HepG2 (cell line): ENCODE results near the gene USP20. TPM values are rescaled to one million over a fixed set of nuclear protein-coding genes. Genes with fewer than 3 reads are reported as not detected.

Source experiments
- ATAC-seq: fragments of 200-7000 bp; cut with Tn5 transposase; 3 replicates; pipeline ENCODE4 v1.9.1; 2020; ENCODE audit warnings: mild to moderate bottlenecking, moderate library complexity
- BruUV-seq: library from RNA; stranded (reverse); fragments of 400-500 nt; replicated peaks from 2 replicates; lab custom pipeline; 2021; lab: Mats Ljungman, UMichigan
- CTCF ChIA-PET: fragments of 300-600 bp; formaldehyde crosslinking; extraction: SDS; loops from one replicate; lab custom pipeline; 2021; ENCODE audit warnings: low total read pairs, inconsistent platforms, low intra/inter-chr PET ratio; lab: Yijun Ruan, JAX
- POLR2A ChIA-PET: fragments of 350-600 bp; sonication (Branson Sonifier 250); formaldehyde crosslinking; loops from one replicate; lab custom pipeline; 2020; ENCODE audit warnings: antibody characterized with exemption, inconsistent platforms; lab: Yijun Ruan, JAX
- DNase-seq: peaks from one replicate; pipeline ENCODE4 v3.0.0-alpha.2; 2015; ENCODE audit warnings: low spot score
- FAIRE-seq: peaks from 3 replicates; lab custom pipeline; 2011; peaks lifted over from hg19 to GRCh38; lab: Jason Lieb, UNC
- H2AFZ ChIP-seq: one replicate; pipeline ENCODE4 v1.6.1; 2011; ENCODE audit warnings: low read length, inconsistent platforms
- H3K27ac ChIP-seq: fragments of 300-600 bp; 3 replicates; pipeline ENCODE4 v1.8.0; 2011; ENCODE audit warnings: mixed run types, mild to moderate bottlenecking, mixed read lengths, low read length, inconsistent platforms; ENCODE audit not compliant: insufficient read depth; ENCODE audit errors: extremely low read length
- H3K27me3 ChIP-seq, 2 experiments: fragments of 200-600 bp in 1 of 2; 2 replicates in 1 of 2; 3 replicates in 1 of 2; pipeline versions ENCODE4 v1.6.0 to v1.8.0; 2011; ENCODE audit warnings: low read length in 2 of 2, mild to moderate bottlenecking in 2 of 2, moderate library complexity in 2 of 2, inconsistent platforms in 1 of 2; ENCODE audit not compliant: insufficient read depth in 2 of 2, control insufficient read depth in 1 of 2
- H3K36me3 ChIP-seq, 2 experiments: fragments of 200-600 bp in 1 of 2; replicated peaks in 1 of 2; 2 replicates in 1 of 2; 3 replicates in 1 of 2; pipeline versions ENCODE4 v1.5.1 to v1.8.0; 2011; ENCODE audit warnings: low read length in 2 of 2, inconsistent platforms in 1 of 2; ENCODE audit not compliant: insufficient read depth in 2 of 2, control insufficient read depth in 1 of 2
- H3K4me1 ChIP-seq: 2 replicates; pipeline ENCODE4 v1.5.1; 2012; ENCODE audit warnings: low read length, inconsistent platforms; ENCODE audit not compliant: insufficient read depth
- H3K4me2 ChIP-seq: 2 replicates; pipeline ENCODE4 v1.6.0; 2011; ENCODE audit warnings: low read depth, low read length, inconsistent platforms
- H3K4me3 ChIP-seq, 3 experiments: fragments of 200-600 bp in 1 of 3; sonication (generic), shearing (Covaris generic) in 1 of 3; replicated peaks in 1 of 3; 2 replicates each; pipeline ENCODE4 v1.5.1; 2011 to 2016; ENCODE audit warnings: low read length in 3 of 3, inconsistent platforms in 2 of 3, low read depth in 2 of 3, mild to moderate bottlenecking in 2 of 3, control low read depth in 1 of 3, mixed read lengths in 1 of 3; ENCODE audit not compliant: insufficient read depth in 1 of 3
- H3K79me2 ChIP-seq: one replicate; pipeline ENCODE4 v1.6.1; 2011; ENCODE audit warnings: low read length, inconsistent platforms; ENCODE audit not compliant: insufficient read depth
- H3K9ac ChIP-seq: 2 replicates; pipeline ENCODE4 v1.6.0; 2011; ENCODE audit warnings: mild to moderate bottlenecking, low read depth, low read length, inconsistent platforms; ENCODE audit not compliant: insufficient read depth
- H3K9me3 ChIP-seq: 2 replicates; pipeline ENCODE4 v1.5.1; 2012; ENCODE audit warnings: mild to moderate bottlenecking, low read length
- H4K20me1 ChIP-seq: 2 replicates; pipeline ENCODE4 v1.6.0; 2011; ENCODE audit warnings: inconsistent platforms, mild to moderate bottlenecking, low read length, moderate library complexity; ENCODE audit not compliant: insufficient read depth
- BRD4 ChIP-seq: sonication (generic); formaldehyde crosslinking; IDR thresholded peaks from 2 replicates; pipeline ENCODE4 v1.4.0; 2020; ENCODE audit warnings: missing genetic modification reagents
- FOXA3 ChIP-seq: IDR thresholded peaks from 2 replicates; pipeline ENCODE4 v1.6.1; 2016; ENCODE audit warnings: missing genetic modification reagents, missing compliant biosample characterization
- FOXO4 ChIP-seq: sonication (generic); formaldehyde crosslinking; conservative IDR thresholded peaks from 2 replicates; pipeline ENCODE4 v1.8.1; 2023; ENCODE audit warnings: missing genetic modification reagents
- MTF2 ChIP-seq: sonication (generic); formaldehyde crosslinking; IDR thresholded peaks from 2 replicates; pipeline ENCODE4 v1.5.0; 2020; ENCODE audit warnings: missing genetic modification reagents, borderline replicate concordance
- THAP7 ChIP-seq: sonication (generic); formaldehyde crosslinking; IDR thresholded peaks from 2 replicates; pipeline ENCODE4 v1.8.1; 2023; ENCODE audit warnings: mild to moderate bottlenecking, missing genetic modification reagents
- ZNF101 ChIP-seq: sonication (generic); formaldehyde crosslinking; IDR thresholded peaks from 2 replicates; pipeline ENCODE4 v1.4.0; 2020; ENCODE audit warnings: mild to moderate bottlenecking, low read depth, missing genetic modification reagents, borderline replicate concordance
- ZNF234 ChIP-seq: sonication (generic); formaldehyde crosslinking; conservative IDR thresholded peaks from 2 replicates; pipeline ENCODE4 v1.5.1; 2020; ENCODE audit warnings: mild to moderate bottlenecking, missing genetic modification reagents
- ZNF317 ChIP-seq: sonication (generic); formaldehyde crosslinking; IDR thresholded peaks from 2 replicates; pipeline ENCODE4 v1.5.0; 2020; ENCODE audit warnings: mild to moderate bottlenecking, missing genetic modification reagents
- WGBS: methylation state at CpG from one replicate; pipeline ENCODE4 v1.1.6; 2017; ENCODE audit warnings: low lambda C conversion rate; 5-methylcytosine and 5-hydroxymethylcytosine counted together
- in situ Hi-C: cut with HindIII; loops from 2 replicates; pipeline ENCODE4 v1.10.0; 2017; ENCODE audit warnings: low pct_unique_long_range_greater_than_20kb; ENCODE audit not compliant: extremely low pct_ligation_motif_present
- intact Hi-C: fragments of 100-400 bp; cut with micrococcal nuclease; formaldehyde crosslinking; loops from one replicate; pipeline ENCODE4 v1.10.0; 2022; ENCODE audit not compliant: unreplicated experiment
- polyA plus RNA-seq, 8 experiments: library from polyadenylated mRNA; depleted of rRNA in 3 of 8; stranded (reverse) in 7 of 8; unstranded in 1 of 8; fragments of >200 nt; fragmentation: Illumina TruSeq in 4 of 8; extraction: Trizol in 4 of 8; gene quantifications; 2 replicates each; pipeline versions ENCODE4 v1.2.1 to v1.2.3, GENCODE V29; 2011 to 2016; ENCODE audit warnings: low read depth in 4 of 8, missing spikeins in 1 of 8, mixed read lengths in 1 of 8; ENCODE audit not compliant: insufficient read depth in 1 of 8
- total RNA-seq, 5 experiments: library from RNA; depleted of rRNA; stranded (reverse); fragments of >200 nt; fragmentation: Illumina TruSeq; extraction: Trizol; gene quantifications; 2 replicates each; pipeline ENCODE4 v1.2.3, GENCODE V29; 2016; ENCODE audit warnings: low read depth in 1 of 5

USP20 gene
- total and polyA plus RNA-seq, 2 of the 13 experiments (the other 11 are each of a cell fraction or from before 2014, with no cell fraction given) = 4.4 to 5.9 TPM

- TF ChIP-seq BRD4 (CRISPR knock-in tag) (no peak), FOXO4 (CRISPR knock-in tag) (0 out of 2 replicates have a peak, but pooled peaks have one; percentile 71)
- Histone ChIP-seq H3K4me2 (no peak overlapping the region), H3K9ac (no peak overlapping the region), H3K4me1 (no peaks in the 10 kb centered on the region), H3K36me3 (peaks cover 0 to 3% of the 10 kb centered on the region in 2 experiments; a peak in 1 of 5 replicates), H3K9me3 (no peaks in the 10 kb centered on the region), H4K20me1 (no peaks in the 10 kb centered on the region), H3K27me3 (no peaks in the 10 kb centered on the region), H3K79me2 (no peaks in the 10 kb centered on the region), H3K4me3 (no peak overlapping the region), H2AFZ (no peak overlapping the region), H3K27ac (no peak overlapping the region)
- FAIRE-seq (no peak), ATAC-seq (no peak; the same call in 2 of the 3 replicates), DNase-seq (no peak)
- no TSS peak for BruUV-seq
- intact Hi-C loops (no loop called here), in situ Hi-C loops (no loop called here)
- ChIA-PET CTCF (no interaction called here), POLR2A (no interaction called here)
- WGBS = 91% methylated on average over 15 of the region's 27 CpGs
Measured at GRCh38 chr9:129875687-129876395, 40.6 kb downstream of the USP20 start.

GRCh38 chr9:129876815-129877214, 41.6 kb downstream of the USP20 start:
- WGBS = 100% methylated on average over 6 of the region's 7 CpGs
- intact Hi-C loops = no loop called here
- in situ Hi-C loops = no loop called here

More at GRCh38 chr9:129876815-129877214, 41.6 kb downstream of the USP20 start:
- Histone ChIP-seq H3K9me3 (no peaks in the 10 kb centered on the region), H3K4me3 (no peak overlapping the region), H3K9ac (no peak overlapping the region), H4K20me1 (no peaks in the 10 kb centered on the region), H3K4me1 (no peaks in the 10 kb centered on the region), H2AFZ (no peak overlapping the region), H3K27me3 (no peaks in the 10 kb centered on the region)
- no peak for ATAC-seq
- TF ChIP-seq ZNF101 (no peak), FOXA3 (CRISPR knock-in tag) (no peak), ZNF234 (no peak), MTF2 (no peak), ZNF317 (CRISPR knock-in tag) (no peak), THAP7 (CRISPR knock-in tag) (no peak)
- TF ChIP-seq, all 625 proteins: peak for 0
- CTCF ChIA-PET = no interaction called here
- Histone ChIP-seq H3K36me3 (peaks cover 0 to 3% of the 10 kb centered on the region in 2 experiments; a peak in 1 of 5 replicates), H3K4me2 (no peak overlapping the region), H3K79me2 (no peaks in the 10 kb centered on the region), H3K27ac (no peak overlapping the region)
- DNase-seq = no peak
- BruUV-seq = no TSS peak
- POLR2A ChIA-PET = no interaction called here
- FAIRE-seq = no peak
